K562 (cell line): ENCODE results near the gene SKIDA1.

Experiments
- BCLAF1 ChIP-seq, 2 experiments: fragments of 450-650 bp in 1 of 2; IDR thresholded peaks; 2 replicates each; pipeline ENCODE4 v1.6.1; 2011 to 2017; ENCODE audit warnings: low read depth in 2 of 2, antibody characterized with exemption in 1 of 2, borderline replicate concordance in 1 of 2, low read length in 1 of 2, mild to moderate bottlenecking in 1 of 2, mixed read lengths in 1 of 2; ENCODE audit not compliant: control insufficient read depth in 1 of 2
- CTCF ChIP-seq, 3 experiments: IDR thresholded peaks in 2 of 3; conservative IDR thresholded peaks in 1 of 3; 2 replicates each; pipeline ENCODE4 v1.5.1; 2011 to 2012; ENCODE audit warnings: low read length in 3 of 3, mild to moderate bottlenecking in 3 of 3, control low read depth in 2 of 3, improper control_type of control experiment in 1 of 3, inconsistent platforms in 1 of 3, low read depth in 1 of 3, mixed read lengths in 1 of 3, moderate library complexity in 1 of 3; ENCODE audit not compliant: insufficient read depth in 2 of 3
- GABPB1 ChIP-seq: sonication (generic); formaldehyde crosslinking; IDR thresholded peaks from 2 replicates; pipeline ENCODE4 v1.8.0; 2022; ENCODE audit warnings: mild to moderate bottlenecking, missing genetic modification reagents
- HNRNPH1 ChIP-seq: fragments of 200-400 bp; formaldehyde crosslinking; optimal IDR thresholded peaks from 2 replicates; pipeline ENCODE3; 2017; ENCODE audit warnings: low read depth, mild to moderate bottlenecking, low read length, moderate library complexity
- KDM1A ChIP-seq, 2 experiments: fragments of 450-650 bp; IDR thresholded peaks; 2 replicates each; pipeline ENCODE4 v1.6.1; 2016; ENCODE audit warnings: mild to moderate bottlenecking in 2 of 2
- LEF1 ChIP-seq: fragments of 450-650 bp; IDR thresholded peaks from 2 replicates; pipeline ENCODE4 v1.6.1; 2016; ENCODE audit warnings: mild to moderate bottlenecking
- MAX ChIP-seq: sonication (generic); formaldehyde crosslinking; IDR thresholded peaks from 2 replicates; pipeline ENCODE4 v1.9.0; 2022; ENCODE audit warnings: mild to moderate bottlenecking, missing genetic modification reagents
- PTBP1 ChIP-seq: fragments of 200-400 bp; formaldehyde crosslinking; IDR thresholded peaks from 2 replicates; pipeline ENCODE4 v1.6.1; 2017; ENCODE audit warnings: low read depth, low read length
- RCOR1 ChIP-seq, 2 experiments: IDR thresholded peaks; 2 replicates each; pipeline ENCODE4 v1.6.1; 2012; ENCODE audit warnings: low read depth in 2 of 2, low read length in 2 of 2, borderline replicate concordance in 1 of 2, improper control_type of control experiment in 1 of 2
- SMARCA5 ChIP-seq: fragments of 450-650 bp; IDR thresholded peaks from 2 replicates; pipeline ENCODE4 v1.6.1; 2016
- TRIM24 ChIP-seq, 2 experiments: fragments of 450-650 bp; IDR thresholded peaks; 2 replicates each; pipeline ENCODE4 v1.6.1; 2016

- no peak for TF ChIP-seq TRIM24 (IDR thresholded peaks at IDR 0.05)
- TF ChIP-seq BCLAF1 (IDR thresholded peaks at IDR 0.05; ENCODE audit: borderline replicate concordance in 1 of 2, control insufficient read depth in 1 of 2, low read depth in 2 of 2, low read length in 1 of 2): no peak
- peak in 1 of 3 experiments; percentile 11; a peak in 1 of 6 replicates for TF ChIP-seq CTCF (IDR thresholded peaks at IDR 0.05 in 2 of 3, conservative IDR thresholded peaks at IDR 0.05 in 1 of 3; ENCODE audit: insufficient read depth in 2 of 3, low read depth in 1 of 3, low read length in 3 of 3)
- no peak for TF ChIP-seq KDM1A (IDR thresholded peaks at IDR 0.05)
- TF ChIP-seq LEF1: no peak
- no peak for TF ChIP-seq PTBP1
- TF ChIP-seq SMARCA5: no peak
- no peak for TF ChIP-seq RCOR1 (IDR thresholded peaks at IDR 0.05; ENCODE audit: borderline replicate concordance in 1 of 2, low read depth in 2 of 2, low read length in 2 of 2)
- TF ChIP-seq MAX: no peak
- no peak for TF ChIP-seq HNRNPH1
- no peak for TF ChIP-seq GABPB1 (CRISPR knock-in tag)
Observed at GRCh38 chr10:21522631-21523406, 2.7 kb downstream of the SKIDA1 start.
